ENCODE results near the gene NXNL1.

DNA sequence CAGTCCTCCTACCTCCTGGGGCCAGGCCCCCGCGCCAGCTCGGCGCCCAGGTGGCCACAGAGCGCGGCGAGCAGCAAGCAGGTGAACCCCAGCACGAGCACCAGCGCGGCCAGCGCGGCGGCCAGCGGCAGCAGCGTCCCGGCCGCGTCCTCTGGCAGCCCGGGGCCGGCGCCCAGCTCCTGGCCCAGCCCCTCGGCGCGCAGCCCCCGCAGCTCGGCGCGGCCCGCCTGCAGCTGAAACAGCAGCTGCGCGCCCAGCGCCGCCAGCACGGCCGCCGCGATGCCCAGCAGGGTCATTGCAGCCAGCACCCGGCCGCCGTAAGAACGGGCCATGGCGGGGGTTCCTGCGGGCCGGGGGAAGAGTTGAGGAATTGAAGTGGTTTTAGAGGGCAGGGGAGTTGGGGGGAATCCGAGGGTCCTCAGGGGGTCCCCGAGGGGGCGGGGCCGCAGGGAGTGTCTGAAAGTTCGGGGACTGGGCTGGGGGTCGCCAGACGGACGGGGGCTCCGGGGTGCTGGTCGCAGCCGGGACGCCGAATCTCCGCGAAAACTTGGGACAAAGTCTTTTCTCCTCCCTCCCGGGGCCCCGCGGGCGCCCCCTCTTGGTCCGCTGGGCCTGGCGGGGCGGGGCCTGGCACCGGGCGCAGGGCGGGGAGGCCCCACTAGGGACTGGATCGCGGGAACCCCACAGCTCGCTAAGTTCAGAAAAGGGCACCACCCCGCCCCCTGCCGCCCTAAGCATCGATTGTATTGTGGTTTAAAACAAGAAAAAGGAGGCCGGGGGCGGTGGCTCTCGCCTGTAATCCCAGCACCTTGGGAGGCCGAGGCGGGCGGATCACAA is 12.4 kb downstream of the NXNL1 start, which contains the start of gene TMEM221:
- TF ChIP-seq POLR2A (IDR thresholded peaks at IDR 0.05) (no peak), CTCF (IDR thresholded peaks at IDR 0.05) (peak in 3 of 4 experiments; percentile 29 to 68 (median 43)), POLR2AphosphoS5 (IDR thresholded peaks at IDR 0.05) (no peak)
